GM18511 (cell line): Measurements from ENCODE around the gene RAI14.
"Not testable (repeated sequence)": the region's sequence is repeated elsewhere in the genome, so short reads cannot be mapped to it uniquely, and the experiment has no call there.

Experiments
- ATAC-seq: cut with Tn5 transposase; IDR thresholded peaks from one replicate; pipeline ENCODE4 v1.9.1; 2021; ENCODE audit warnings: mild to moderate bottlenecking, moderate library complexity; ENCODE audit not compliant: unreplicated experiment

The RAI14 gene

DNA sequence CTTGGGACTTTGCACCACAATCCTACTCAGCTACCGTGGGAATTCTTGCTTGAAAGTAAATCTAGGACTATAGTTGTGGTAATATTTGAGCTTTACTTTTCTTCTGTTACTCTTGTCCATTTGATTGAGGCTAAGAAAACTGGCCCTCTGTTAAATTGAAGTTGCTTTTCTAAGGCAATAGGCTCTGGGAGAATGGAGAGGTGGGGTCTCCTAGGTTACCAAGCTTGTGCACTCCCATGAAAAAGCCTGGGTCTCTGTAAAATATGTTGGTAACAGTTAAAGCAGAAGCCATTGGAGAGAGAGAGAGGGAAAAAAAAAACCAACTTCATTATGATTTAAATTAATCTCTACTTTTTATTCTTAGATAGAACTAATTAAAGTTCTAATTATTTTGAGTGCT, 68.6 kb downstream of the RAI14 start:
- ATAC-seq, result no peak

DNA sequence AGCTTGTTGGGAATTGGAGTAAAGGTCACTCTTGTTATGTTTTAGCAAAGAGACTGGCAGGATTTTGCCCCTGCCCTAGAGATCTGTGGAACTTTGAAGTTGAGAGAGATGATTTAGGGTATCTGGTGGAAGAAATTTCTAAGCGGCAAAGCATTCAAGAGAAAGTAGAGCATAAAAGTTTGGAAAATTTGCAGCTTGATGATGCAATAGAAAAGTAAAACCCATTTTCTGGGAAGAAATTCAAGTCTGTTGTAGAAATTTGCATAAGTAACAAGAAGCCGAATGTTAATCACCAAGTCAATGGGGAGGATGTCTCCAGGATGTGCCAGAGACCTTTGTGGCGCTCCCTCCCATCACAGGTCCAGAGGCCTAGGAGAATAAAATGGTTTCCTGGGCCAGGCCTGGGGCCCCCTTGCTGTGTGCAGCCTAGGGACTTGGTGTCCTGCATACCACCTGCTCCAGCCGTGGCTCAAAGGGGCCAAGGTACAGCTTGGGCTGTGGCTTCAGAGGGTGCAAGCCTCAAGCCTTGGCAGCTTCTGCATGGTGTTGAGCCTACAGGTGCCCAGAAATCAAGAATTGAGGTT, 71.1 kb downstream of the RAI14 start:
- ATAC-seq, result not testable (repeated sequence)

DNA sequence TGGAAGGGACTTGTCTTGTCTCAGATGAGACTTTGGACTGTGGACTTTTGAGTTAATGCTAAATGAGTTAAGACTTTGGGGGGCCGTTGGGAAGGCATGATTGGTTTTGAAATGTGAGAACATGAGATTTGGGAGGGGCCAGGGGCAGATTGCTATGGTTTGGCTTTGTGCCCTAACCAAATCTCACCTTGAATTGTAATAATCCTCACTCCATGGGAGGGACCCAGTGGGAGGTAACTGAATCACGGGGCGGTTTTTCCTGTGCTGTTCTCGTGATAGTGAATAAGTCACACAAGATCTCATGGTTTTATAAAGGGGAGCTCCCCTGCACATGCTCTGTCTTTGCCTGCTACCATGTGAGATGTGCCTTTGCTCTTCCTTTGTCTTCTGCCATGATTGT, 72.1 kb downstream of the RAI14 start:
- ATAC-seq, result no peak

DNA sequence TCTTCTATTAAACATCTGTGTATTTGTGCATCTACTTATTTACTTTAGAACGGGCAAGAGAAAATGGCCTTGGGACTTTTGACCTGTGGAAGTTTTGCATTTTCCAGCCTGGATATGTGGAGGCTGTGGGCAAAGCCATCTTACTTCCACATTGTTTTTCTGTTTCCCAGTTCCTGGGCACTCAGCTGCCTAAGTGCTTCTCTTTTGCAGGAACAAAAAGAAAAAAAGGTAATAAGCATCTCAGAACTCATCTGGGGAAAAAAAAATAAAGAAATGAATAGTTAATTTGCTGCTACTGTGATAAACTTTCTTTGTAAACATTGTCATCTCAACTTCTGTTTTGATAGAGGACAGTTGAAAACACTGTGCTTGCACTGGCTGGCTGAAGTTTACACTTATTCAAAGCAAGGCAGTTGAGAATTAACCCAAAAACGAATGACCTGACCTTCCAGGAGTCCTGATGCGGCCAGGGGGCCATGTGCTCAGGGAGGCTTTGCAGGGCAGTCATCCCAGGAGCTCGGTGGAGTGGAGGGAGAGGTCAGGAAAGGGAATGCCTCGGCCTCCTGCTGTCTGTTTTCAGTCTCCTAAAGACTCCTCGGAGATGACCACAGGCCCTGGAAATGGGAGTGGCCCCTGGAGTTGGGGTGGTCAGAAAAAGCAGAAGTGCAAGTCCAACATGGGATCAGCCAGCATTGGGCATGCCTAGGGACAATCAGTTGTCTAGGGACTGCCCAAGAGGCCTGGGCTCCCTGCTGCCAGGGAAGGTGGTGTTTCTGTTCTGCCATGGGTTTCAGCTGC, 75.5 kb downstream of the RAI14 start:
- no peak for ATAC-seq

DNA sequence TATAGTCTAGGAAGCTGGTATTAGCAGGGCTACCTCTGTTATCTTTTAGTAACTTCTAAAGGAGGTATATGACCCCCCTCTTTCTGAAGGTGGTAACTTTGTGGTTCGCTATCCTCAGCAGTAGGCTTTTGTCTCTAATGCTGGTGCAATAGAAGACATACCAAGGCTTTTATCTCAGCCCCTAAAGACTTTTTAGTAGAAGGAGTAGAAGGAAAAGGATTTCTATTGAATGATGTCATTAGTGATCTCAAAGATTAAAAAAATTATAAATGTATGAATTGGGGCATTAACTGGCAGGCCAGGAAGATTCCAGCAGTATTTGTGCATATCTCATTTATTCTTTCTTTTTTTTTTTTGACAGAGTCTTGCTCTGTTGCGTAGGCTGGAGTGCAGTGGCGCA, 78.2 kb downstream of the RAI14 start:
- ATAC-seq, result no peak

DNA sequence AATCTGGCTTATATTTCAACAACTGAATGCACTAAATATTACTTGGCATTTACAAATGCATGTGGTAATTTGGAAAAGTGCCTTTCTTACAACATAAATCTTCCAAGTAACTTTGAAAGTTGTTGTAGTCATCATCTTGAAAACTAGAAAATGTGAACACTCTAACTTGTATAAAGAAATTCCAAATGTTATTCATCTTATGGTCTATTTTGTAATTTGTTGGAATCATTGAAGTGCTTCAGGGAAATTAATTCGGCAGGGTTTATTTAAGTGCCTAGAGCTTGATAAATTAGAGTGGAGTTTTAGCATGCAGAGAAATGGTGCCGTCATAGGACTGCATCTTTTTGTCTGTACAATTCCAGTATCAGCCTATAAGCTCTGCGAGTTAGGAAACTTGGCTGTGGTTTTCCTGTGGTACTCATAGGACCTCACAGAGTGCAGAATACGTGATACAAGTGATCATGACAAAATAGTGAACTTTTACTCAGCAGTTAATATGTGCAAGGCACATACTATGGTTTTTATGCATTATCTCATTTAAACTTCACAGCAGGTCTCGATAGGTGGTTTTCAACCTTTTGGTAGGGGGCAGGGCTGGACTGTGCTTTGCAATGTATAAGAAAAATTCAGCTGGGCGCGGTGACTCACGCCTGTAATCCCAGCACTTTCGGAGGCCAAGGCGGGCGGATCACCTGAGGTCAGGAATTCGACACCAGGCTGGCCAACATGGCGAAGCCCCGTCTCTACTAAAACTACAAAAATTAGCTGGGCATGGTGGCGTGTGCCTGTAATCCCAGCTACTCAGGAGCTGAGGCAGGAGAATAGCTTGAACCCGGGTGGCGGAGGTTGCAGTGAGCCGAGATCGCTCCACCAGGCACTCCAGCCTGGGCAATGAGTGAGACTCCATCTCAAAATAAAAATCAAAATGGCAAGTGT, 79.6 kb downstream of the RAI14 start:
- no peak for ATAC-seq

DNA sequence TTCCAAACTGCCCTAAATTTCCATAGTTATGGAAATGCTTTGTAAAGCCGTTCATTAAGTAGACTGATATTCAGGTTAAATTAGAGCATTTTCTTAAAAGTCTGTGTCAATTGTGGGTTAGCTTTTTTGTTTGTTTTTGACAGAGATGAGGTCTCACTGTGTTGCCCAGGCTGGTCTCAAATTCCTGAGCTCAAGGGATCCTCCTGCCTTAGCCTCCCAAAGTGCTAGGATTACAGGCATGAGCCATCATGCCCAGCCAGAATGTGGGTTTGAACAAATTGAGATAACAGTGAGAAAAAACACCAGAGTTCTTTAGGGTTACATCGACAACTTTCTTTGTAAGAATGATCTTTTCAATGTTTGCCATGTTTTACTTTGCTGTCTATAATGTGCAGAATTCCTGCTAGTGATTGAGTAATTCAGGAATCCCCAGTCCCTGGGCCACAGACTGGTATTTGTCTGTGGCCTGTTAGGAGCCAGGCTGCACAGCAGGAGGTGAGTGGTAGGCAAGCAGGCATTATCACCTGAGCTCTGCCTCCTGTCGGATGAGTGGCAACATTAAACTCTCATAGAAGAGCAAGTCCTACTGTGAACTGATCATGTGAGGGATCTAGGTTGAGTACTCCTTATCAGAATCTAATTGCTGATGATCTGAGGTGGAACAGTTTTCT, 80.5 kb downstream of the RAI14 start:
- no peak for ATAC-seq

DNA sequence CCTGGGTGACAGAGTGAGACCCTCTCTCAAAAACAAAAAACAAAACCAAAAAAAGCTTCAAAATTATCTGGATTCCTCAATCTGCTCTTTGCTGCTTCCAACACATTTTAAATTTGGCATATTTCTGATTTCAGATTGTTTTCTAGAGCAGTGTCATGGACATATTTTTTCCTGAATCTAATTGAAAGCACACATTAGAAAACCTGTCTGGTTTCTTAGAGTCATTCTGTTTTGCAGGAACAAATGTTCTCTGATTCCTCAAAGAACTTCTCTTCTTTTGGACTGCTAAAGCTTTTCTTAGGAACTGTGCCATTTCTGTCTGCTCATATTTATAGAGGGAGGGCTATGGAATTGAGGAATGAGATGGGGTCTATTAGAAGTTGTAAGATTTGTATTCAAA, 81.6 kb downstream of the RAI14 start:
- ATAC-seq, result no peak

DNA sequence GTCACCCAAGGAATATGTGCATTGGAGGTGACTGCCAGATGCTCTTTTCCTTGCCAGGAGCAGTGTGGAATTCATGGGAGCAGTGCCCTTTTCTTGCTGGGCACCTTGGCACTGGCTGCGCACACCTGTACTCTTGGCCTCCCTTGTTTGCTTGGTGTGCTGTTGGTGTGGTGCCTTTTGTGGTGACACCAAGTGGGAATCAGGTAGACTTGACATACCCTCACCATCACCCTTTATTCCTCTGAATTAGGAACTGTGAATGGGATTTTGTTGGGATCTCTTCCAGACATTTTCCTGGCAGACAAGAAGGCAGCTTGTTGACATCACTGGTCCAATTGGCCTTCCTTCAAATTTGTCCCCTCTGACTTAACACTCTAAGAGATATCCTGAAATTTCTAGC, 82.3 kb downstream of the RAI14 start:
- no peak for ATAC-seq

DNA sequence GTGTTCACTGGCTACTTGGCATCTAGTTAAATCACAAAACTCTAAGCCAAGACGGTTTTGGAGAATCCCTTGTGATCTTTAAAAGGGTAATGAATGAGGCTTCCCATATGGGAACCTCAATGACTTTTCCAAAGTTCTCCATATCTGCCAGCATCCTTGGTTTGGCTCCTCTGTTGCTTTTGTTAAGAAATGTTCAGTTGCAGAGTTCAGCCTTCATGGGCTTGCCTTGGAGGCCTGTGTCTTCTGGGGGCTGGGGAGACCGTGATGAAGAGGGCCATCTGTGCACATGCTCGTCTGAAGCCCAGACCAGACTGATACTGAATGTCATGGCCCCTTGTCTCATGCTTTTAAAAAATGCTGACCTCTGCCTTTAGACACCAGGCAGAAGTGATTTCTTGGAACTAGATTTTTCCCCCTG, 84.3 kb downstream of the RAI14 start:
- ATAC-seq, result no peak

DNA sequence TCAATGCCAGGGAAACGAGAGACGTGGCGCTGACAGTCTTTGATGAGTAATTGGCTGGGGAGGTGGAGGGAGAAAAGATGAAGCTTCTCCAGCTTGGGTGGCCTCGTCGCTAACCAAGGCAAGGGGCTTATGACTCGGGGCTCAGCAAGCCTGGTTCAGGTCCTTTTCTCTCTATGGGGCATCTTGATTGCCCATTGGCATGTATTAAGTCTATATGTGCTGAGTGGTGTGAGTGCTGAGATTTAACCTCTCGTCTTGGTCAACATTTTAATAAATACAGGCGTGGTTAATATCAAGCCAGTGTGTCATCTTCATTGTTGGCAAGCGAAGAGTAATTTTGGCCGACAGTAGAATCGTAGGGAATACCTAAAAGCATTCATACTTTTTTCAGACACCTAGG, 85.9 kb downstream of the RAI14 start:
- no peak for ATAC-seq

DNA sequence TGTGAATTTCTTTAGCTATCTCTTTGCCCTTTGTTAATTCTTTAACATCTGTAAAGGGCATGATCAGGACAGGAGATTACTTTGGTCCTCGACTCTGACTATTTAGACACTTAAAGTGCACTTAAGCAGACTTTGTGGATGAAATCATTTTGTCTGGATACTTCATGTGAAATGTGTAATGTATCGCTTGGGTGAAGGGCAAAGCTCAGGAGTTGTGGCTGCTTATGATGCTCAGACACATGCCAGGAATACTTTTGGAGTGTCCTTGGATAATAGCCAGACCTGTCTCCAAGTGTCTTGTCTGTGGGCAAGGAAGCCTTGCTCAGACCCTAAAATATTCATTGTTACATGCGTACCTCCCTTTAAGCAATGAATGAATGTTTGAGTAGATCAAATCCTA, 87.8 kb downstream of the RAI14 start:
- ATAC-seq, result no peak

DNA sequence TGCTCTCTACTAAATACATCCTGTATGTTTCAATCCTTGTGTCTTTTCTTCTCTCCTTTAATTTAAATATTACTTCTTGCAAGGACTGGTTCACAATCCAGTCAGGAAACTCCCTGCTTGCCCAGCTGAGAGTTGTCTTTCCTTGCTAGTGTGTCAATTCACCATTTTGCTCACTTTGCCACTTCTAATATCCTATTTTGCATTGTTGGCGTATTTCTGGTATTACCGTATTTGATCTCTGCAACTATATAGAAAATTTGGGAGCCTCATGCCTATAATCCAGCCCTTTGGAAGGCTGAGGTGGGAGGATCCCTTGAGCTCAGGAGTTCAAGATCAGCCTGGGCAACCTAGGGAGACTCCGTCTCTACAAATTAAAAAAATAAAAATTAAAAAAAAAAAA, 92.3 kb downstream of the RAI14 start:
- no peak for ATAC-seq

DNA sequence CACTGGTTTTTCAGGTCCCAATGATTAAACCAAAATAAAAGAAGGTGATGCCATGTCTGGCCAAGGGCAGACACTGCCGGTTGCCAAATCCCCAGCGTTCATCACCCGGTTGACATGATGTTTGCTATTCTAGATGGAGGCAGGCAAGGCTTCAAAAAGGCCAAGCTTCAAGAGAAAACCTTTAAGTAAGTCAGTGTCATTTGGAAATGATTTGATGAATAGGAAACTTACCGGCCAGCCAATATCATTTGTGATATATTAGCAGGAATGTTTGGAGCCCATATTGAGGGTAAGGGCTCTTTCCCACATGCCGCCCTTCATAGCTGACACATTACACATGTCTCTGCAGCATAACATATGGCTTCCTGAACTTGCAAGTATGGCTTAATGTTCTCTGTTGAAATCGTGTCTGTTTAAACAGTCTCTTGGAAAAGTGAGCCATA, 93.3 kb downstream of the RAI14 start:
- ATAC-seq, result no peak

DNA sequence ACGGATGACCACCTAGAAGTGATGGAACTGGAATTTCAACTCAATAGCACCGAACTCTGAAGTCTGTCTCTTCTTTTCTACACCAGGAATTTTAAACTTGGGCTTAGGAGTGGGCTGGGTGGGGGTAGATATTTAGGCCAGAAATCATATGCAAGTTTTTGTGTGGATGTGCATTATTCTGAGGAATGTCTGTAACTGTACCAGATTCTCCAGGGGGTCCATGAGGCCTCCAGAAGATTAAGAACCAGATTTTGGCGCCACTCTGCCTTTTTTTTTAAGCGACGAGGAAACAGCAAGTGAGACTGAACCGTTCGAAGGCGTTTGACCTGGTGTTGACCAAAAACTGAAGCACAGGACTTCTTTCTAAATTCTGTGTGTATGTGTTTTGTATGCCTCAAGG, 94.1 kb downstream of the RAI14 start:
- no peak for ATAC-seq

DNA sequence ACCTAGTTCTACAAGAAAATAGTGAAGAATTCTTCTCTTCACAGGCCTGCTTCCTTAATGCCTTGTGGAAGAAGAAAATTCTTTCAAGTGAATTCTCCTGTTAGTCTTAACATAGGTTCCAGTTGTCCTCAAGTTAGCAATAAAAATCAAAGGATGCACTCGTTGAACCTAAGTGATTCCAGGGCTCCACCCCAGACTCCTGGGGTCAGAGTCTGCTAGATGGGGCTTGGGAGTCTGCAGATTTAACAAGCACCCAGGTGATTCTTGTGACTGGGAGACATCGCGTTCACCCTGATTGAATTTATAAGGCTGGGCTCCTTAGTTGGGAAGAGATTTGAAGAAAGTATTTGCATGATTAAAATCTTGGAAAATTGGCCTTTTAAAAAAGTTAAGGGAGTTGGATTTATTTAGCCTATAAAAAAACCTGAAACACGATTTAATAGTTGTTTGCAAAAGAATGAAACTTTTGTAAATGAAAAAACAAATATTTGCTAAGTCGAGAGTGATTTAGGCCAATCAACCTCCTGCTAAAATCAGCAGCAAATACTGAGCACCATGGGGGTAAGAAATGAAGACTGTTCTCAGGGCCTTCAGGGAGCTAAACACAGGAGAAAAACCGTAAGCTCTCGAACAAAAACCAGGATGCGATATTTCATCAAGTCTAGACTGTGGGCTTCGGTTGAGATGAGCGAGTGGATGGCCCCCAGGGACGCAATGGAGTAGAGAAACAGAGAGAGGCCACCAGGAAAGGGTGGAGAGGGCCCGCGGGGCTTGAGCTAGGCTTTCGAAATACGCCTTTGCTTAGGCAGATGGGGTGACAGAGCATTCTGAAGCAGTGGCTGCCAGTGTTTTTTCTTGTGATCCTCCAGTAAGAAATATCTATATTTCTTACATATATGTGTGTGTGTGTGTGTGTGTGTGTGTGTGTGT, 95.9 kb downstream of the RAI14 start:
- no peak for ATAC-seq

DNA sequence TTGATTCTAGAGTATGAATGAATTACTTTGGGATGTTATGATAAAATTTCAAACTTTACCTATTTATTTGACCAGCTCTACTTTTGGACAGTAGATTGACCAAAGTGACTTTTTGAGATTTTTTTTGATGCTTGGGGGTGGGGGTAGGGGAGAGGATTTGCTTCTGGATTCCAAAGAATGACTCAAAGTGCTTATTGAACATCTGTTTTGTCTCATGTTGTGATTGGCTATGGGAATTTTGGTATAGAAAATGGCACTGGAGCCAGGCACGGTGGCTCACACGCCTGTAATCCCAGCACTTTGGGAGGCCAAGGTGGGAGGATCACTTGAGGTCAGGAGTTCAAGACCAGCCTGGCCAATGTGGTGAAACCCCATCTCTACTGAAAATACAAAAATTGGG, 97.1 kb downstream of the RAI14 start:
- ATAC-seq, result not testable (repeated sequence)

DNA sequence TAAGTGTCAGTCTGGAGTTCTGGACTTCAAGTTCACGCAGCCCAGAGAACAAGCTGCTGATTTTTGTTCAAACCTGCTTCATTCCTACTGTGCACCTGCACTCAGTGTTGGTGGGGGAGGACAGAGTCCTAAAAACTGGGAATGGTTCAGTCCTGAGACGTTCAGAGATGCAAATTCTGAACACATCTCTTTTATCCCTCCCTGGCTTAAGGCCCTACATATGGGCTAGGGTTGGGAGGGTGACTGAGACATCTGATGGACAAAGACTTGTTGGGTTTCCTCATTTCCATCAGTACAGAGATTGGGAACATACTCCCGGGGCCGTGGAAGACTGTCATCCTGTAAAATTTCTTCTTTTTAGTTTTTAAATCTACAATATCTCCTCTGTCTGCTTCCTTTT, 99.8 kb downstream of the RAI14 start:
- no peak for ATAC-seq

DNA sequence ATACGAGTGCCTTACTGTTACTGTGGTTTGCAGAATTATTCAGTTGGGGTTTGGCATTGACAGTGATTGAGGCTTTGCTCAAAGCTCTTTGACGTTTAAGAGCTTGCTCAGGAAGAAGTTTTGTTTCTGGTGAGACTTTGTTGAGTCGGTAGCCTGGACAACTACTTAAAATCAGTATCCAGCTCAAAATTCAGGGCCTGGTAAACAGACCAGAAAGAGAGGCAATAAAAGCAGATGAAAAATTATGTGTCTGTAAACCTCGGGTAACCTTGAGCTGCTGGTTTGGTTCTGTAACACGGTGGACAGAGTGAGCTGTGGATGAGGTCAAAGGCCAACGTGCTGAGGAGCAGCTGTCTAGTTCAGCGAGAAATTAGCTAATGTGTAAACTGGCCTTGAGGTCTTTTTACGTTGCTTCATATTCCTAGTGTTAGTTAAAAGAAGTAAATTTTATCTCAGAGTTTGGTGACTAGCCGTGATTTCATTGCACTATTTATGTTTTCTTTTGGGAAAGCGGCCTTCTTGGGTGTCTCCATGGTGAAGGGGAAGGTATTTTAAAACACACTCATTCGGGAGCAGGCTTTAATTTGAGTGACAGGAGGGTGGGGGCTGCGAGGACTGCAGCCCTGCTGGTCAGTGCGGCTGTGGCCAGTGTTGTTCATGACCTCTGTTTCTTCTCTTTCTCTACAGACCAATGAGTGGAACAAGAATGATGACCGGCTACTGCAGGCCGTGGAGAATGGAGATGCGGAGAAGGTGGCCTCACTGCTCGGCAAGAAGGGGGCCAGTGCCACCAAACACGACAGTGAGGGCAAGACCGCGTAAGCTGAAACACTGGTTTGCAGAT, 100.9 kb downstream of the RAI14 start:
- ATAC-seq, result no peak
